Ovary (tissue), 3 donors: ENCODE data around the gene POLA1.

Experiments used
- POLR2A ChIP-seq: fragments of 450-650 bp; IDR thresholded peaks from one replicate; pipeline ENCODE4 v1.6.1; 2017; ENCODE audit warnings: antibody characterized with exemption, mild to moderate bottlenecking, moderate library complexity
- TF ChIP-seq, protein P1 (sequence below), 3 donors: fragments of 450-650 bp in 2 of 3; fragments of 200-600 bp in 1 of 3; IDR thresholded peaks; one replicate each; pipeline versions ENCODE4 v1.5.1 to v1.8.0; 2016 to 2022; ENCODE audit warnings: antibody characterized with exemption in 3 of 3, mild to moderate bottlenecking in 1 of 3
- donor health status: DM: no; HTN: no; CAD: no.

DNA sequence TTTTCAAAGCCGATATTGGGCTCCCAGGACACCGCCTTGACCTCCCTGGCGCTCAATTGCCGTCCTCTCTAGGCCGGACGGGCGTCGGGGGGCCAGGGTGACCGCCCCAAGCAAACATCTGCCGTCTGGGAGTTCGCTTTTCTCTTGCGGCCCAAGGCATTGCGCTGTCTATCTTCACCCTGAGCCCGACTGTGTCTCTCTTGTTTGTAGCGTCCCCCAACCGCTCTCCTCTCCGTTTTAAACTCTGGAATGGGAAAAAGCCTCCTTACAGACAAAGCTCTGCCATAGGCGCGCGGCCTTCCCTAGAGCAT lies 322.6 kb downstream of the POLA1 start:
- TF ChIP-seq POLR2A, result no peak
- TF ChIP-seq, protein P1, sequence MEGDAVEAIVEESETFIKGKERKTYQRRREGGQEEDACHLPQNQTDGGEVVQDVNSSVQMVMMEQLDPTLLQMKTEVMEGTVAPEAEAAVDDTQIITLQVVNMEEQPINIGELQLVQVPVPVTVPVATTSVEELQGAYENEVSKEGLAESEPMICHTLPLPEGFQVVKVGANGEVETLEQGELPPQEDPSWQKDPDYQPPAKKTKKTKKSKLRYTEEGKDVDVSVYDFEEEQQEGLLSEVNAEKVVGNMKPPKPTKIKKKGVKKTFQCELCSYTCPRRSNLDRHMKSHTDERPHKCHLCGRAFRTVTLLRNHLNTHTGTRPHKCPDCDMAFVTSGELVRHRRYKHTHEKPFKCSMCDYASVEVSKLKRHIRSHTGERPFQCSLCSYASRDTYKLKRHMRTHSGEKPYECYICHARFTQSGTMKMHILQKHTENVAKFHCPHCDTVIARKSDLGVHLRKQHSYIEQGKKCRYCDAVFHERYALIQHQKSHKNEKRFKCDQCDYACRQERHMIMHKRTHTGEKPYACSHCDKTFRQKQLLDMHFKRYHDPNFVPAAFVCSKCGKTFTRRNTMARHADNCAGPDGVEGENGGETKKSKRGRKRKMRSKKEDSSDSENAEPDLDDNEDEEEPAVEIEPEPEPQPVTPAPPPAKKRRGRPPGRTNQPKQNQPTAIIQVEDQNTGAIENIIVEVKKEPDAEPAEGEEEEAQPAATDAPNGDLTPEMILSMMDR (IDR thresholded peaks at IDR 0.05), result no peak
